ENCODE measurements around the gene SHISA7.

DNA sequence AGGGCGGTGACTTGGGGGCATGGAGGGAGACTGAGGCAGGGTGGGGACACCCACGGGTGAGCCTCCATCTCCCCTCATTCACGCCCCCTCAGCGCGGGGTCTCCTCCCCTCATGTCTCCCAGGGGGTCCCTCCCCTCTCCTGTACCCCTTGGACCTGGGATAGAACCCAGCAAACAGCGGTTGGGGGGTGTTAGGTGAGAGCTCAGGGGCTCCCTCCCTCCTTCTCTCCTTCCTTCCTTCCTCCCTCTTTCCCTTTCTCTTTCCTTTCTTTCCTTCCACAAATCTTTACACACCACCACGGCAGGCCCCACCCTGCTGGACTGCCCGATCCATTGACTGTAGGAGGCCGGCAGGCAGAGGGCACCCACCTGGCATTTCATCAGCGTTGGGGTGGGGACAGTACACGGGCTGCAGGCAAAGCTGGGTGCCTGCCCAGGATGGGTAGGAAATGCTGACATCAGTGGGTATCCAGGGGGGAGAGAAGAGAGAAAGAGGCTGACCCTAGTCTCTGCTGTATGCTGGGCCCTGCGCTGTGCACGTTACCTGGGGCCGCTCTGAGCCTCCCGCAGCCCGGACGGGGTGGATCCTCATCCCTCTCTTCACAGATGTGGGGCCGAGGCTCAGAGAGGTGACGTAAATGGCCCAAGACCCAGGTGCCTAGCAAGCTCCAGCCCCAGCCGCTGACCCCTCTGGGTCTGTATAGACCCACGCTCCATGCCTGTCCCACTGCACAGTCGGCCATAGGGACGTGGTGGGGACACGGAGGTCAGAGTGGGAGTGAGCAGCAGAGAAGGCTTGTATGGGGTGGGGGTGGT lies 48.7 kb upstream of the SHISA7 start:
- TF ChIP-seq CTCF (IDR thresholded peaks at IDR 0.05): no peak
- no peak for TF ChIP-seq POLR2A (IDR thresholded peaks at IDR 0.05; ENCODE audit: low read depth)
- no peak for TF ChIP-seq POLR2AphosphoS5 (IDR thresholded peaks at IDR 0.05)
- TF ChIP-seq EP300 (IDR thresholded peaks at IDR 0.05): no peak

Data from esophagus muscularis mucosa (tissue), 4 donors.